K562 (cell line): ENCODE measurements around the gene TMEM209.

ENCODE experiments used
- CREB1 ChIP-seq, 2 experiments: sonication (generic) in 1 of 2; formaldehyde crosslinking in 1 of 2; IDR thresholded peaks; 2 replicates each; pipeline versions ENCODE4 v1.6.1 to v1.8.0; 2012 to 2022; ENCODE audit warnings: inconsistent platforms in 1 of 2, mild to moderate bottlenecking in 1 of 2, missing genetic modification reagents in 1 of 2, moderate library complexity in 1 of 2
- NFRKB ChIP-seq: fragments of 450-650 bp; IDR thresholded peaks from 2 replicates; pipeline ENCODE4 v1.6.1; 2016; ENCODE audit warnings: low read depth

GRCh38 chr7:130182990-130183389 is 22.2 kb downstream of the TMEM209 start:
- no peak for TF ChIP-seq CREB1 (IDR thresholded peaks at IDR 0.05)
- no peak for TF ChIP-seq CREB1 (CRISPR knock-in tag; IDR thresholded peaks at IDR 0.05)
- TF ChIP-seq NFRKB, result no peak
